Effector memory CD8-positive, alpha-beta T cell (primary cell): ENCODE results near the gene SYTL1.

Source experiments
- ATAC-seq: fragments of 150-1000 bp; cut with Tn5 transposase; replicated peaks from 2 replicates; pipeline ENCODE4 v1.10.0; 2021; ENCODE audit warnings: mild to moderate bottlenecking, moderate library complexity
- DNase-seq, 3 experiments: peaks; one replicate each; pipeline ENCODE4 v3.0.0; 2021
- H3K27ac Mint-ChIP-seq, 2 donors: one replicate each; pipeline ENCODE4 v1.8.0; 2022; ENCODE audit warnings: mild to moderate bottlenecking in 2 of 2, mixed read lengths in 2 of 2, moderate library complexity in 2 of 2
- H3K27me3 Mint-ChIP-seq, 2 donors: one replicate each; pipeline ENCODE4 v1.8.0; 2022; ENCODE audit warnings: mixed read lengths in 2 of 2
- H3K36me3 Mint-ChIP-seq: one replicate; pipeline ENCODE4 v1.8.0; 2022; ENCODE audit warnings: mild to moderate bottlenecking, moderate library complexity, mixed read lengths; ENCODE audit not compliant: insufficient read depth
- H3K4me1 Mint-ChIP-seq, 2 donors: one replicate each; pipeline ENCODE4 v1.8.0; 2022; ENCODE audit warnings: low read depth in 2 of 2, mixed read lengths in 2 of 2
- H3K4me3 Mint-ChIP-seq, 2 donors: one replicate each; pipeline ENCODE4 v1.8.0; 2022; ENCODE audit warnings: mild to moderate bottlenecking in 2 of 2, mixed read lengths in 2 of 2, moderate library complexity in 2 of 2
- H3K9me3 Mint-ChIP-seq, 2 donors: one replicate each; pipeline ENCODE4 v1.8.0; 2022; ENCODE audit warnings: mixed read lengths in 2 of 2

The SYTL1 gene

GRCh38 chr1:27357281-27358037 lies 15.6 kb downstream of the SYTL1 start:
- no peaks in the 10 kb centered on the region for H3K27me3 Mint-ChIP-seq
- ATAC-seq, result peak; percentile 54
- peak; percentile 74 to 82 (median 81) for DNase-seq
- peaks cover 24 to 50% of the 10 kb centered on the region in 2 donors for H3K4me1 Mint-ChIP-seq
- peak overlapping the region; percentile 79 to 90 for H3K27ac Mint-ChIP-seq
- no peaks in the 10 kb centered on the region for H3K9me3 Mint-ChIP-seq
- H3K36me3 Mint-ChIP-seq, result peaks cover 28% of the 10 kb centered on the region
- H3K4me3 Mint-ChIP-seq, result peak overlapping the region; percentile 77 to 82

DNA sequence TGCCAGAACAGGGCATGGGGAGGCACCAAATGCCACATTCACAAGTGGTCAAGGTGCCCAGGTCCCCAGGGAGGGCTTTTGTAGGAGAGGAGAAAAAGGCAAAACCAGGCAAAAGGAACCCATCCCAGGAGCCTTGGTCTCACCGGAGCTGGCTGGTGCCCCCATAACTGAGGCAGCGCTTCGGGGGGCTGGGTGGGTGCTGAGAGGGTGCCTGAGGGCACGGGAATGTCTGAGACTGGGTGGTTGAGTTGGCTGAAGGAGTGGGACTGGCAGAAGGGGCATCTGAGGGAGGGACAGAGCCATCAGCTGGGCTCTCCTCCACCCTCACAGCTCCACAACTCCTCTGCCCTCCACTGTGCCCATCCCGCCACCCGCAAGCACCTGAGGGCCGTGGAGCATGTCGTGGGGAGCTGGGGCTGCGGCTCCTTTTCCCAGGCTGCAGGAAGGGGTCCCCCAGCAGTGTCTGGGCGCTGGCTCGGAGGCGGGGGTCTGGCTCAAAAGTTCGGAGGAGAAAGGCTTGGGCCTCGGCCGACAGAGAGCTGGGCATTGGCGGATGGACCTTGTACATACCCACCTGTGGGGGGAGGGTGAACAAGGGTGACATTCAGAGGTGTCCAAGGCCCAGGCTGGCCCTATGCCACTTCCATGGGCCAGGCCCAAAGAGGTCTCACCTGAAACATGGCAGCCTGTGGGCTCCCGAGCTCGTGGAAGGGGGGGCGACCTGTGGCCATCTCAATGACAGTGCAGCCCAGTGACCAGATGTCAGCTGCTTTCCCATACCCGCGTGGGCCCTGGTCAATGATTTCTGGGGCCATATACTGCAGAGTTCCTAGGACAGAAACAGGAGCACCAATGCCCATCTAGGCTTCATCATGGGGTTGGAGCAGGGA lies 16.5 kb downstream of the SYTL1 start:
- H3K27me3 Mint-ChIP-seq, result no peaks in the 10 kb centered on the region
- H3K4me3 Mint-ChIP-seq, result peak overlapping the region; percentile 77 to 82
- no peak overlapping the region for H3K27ac Mint-ChIP-seq
- no peak for ATAC-seq
- DNase-seq, result no peak
- H3K9me3 Mint-ChIP-seq, result no peaks in the 10 kb centered on the region
- peaks cover 24 to 50% of the 10 kb centered on the region in 2 donors for H3K4me1 Mint-ChIP-seq
- H3K36me3 Mint-ChIP-seq, result peaks cover 28% of the 10 kb centered on the region

GRCh38 chr1:27358928-27359313 lies 17.1 kb downstream of the SYTL1 start:
- Mint-ChIP-seq H3K36me3 (peaks cover 28% of the 10 kb centered on the region), H3K9me3 (no peaks in the 10 kb centered on the region), H3K4me3 (peak overlapping the region; percentile 65 to 84), H3K4me1 (peaks cover 24 to 54% of the 10 kb centered on the region in 2 donors), H3K27ac (no peak overlapping the region), H3K27me3 (no peaks in the 10 kb centered on the region)
- ATAC-seq, result no peak
- no peak for DNase-seq

DNA sequence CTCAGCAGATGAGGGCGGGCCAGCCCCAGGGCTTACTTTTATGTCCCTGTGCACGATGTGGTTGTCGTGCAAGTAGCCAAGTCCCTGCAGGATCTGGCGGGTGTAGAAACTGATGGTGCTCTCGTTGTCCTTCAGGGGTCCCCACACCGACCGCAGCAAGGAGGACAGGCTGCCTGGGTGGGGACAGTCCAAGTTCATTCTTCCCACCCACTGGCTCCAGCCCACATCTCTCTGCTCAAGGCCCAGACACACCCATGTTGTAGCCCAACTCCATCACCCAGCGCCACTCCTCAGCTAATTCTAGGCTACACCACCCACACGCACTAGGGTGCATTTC lies 18.0 kb downstream of the SYTL1 start:
- no peak for DNase-seq
- Mint-ChIP-seq H3K4me3 (peak overlapping the region; percentile 65 to 84), H3K27me3 (no peaks in the 10 kb centered on the region), H3K9me3 (no peaks in the 10 kb centered on the region), H3K4me1 (peaks cover 24 to 61% of the 10 kb centered on the region in 2 donors), H3K36me3 (peaks cover 28% of the 10 kb centered on the region), H3K27ac (peak overlapping the region in 1 of 2 donors; percentile 74)
- ATAC-seq, result no peak

GRCh38 chr1:27360159-27361043 lies 18.6 kb downstream of the SYTL1 start:
- peak overlapping the region; percentile 65 to 84 for H3K4me3 Mint-ChIP-seq
- H3K27ac Mint-ChIP-seq, result peak overlapping the region; percentile 57 to 74
- ATAC-seq, result peak; percentile 15
- no peaks in the 10 kb centered on the region for H3K27me3 Mint-ChIP-seq
- H3K36me3 Mint-ChIP-seq, result peaks cover 24% of the 10 kb centered on the region
- H3K4me1 Mint-ChIP-seq, result peaks cover 27 to 64% of the 10 kb centered on the region in 2 donors
- H3K9me3 Mint-ChIP-seq, result no peaks in the 10 kb centered on the region
- peak in 2 of 3 experiments; percentile 44 to 45 for DNase-seq

DNA sequence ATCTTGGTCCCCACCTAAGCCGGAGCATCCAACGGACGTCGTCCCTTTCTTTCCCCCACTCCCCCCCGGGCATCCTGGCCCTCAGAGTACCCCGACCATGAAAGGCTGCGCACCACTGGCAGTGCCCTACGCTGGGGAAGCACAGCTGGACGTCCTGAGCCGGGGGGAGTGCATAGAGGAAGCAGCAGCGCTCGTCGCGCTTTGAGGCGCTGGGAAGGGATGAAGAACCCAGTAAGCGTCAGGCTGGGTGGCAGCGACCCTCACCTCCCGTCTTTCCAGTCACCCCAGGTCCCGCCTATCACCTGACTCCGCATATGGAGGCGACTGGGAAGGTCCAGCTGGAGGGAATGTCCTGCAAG lies 19.2 kb downstream of the SYTL1 start:
- H3K9me3 Mint-ChIP-seq, result no peaks in the 10 kb centered on the region
- H3K36me3 Mint-ChIP-seq, result peaks cover 25% of the 10 kb centered on the region
- H3K4me1 Mint-ChIP-seq, result peaks cover 30 to 62% of the 10 kb centered on the region in 2 donors
- no peak for ATAC-seq
- no peaks in the 10 kb centered on the region for H3K27me3 Mint-ChIP-seq
- no peak for DNase-seq
- peak overlapping the region; percentile 65 to 84 for H3K4me3 Mint-ChIP-seq
- no peak overlapping the region for H3K27ac Mint-ChIP-seq

DNA sequence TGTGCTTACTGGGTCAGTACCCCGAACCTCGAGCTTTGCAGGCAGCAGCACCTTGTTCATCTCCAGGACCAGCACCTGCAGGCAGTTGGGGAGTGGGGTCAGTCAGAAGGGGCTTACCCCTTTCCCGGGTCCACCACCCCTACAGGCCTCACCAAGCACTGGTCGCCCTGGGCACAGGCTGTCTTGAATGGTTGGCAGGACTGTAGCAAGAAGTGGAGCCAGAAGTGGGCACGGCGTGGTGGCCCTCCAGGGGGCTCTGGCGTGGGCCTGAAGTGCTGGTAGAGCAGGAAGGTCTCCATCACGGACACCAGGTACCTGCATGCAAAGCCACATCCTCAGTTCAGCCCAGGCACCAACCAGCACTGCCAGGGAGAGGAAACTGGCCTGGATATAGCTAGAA lies 19.7 kb downstream of the SYTL1 start:
- ATAC-seq (no peak), DNase-seq (no peak)
- Mint-ChIP-seq H3K9me3 (no peaks in the 10 kb centered on the region), H3K4me3 (peak overlapping the region; percentile 65 to 84), H3K27me3 (no peaks in the 10 kb centered on the region), H3K27ac (peak overlapping the region in 1 of 2 donors; percentile 41), H3K36me3 (peaks cover 25% of the 10 kb centered on the region), H3K4me1 (peaks cover 30 to 57% of the 10 kb centered on the region in 2 donors)

DNA sequence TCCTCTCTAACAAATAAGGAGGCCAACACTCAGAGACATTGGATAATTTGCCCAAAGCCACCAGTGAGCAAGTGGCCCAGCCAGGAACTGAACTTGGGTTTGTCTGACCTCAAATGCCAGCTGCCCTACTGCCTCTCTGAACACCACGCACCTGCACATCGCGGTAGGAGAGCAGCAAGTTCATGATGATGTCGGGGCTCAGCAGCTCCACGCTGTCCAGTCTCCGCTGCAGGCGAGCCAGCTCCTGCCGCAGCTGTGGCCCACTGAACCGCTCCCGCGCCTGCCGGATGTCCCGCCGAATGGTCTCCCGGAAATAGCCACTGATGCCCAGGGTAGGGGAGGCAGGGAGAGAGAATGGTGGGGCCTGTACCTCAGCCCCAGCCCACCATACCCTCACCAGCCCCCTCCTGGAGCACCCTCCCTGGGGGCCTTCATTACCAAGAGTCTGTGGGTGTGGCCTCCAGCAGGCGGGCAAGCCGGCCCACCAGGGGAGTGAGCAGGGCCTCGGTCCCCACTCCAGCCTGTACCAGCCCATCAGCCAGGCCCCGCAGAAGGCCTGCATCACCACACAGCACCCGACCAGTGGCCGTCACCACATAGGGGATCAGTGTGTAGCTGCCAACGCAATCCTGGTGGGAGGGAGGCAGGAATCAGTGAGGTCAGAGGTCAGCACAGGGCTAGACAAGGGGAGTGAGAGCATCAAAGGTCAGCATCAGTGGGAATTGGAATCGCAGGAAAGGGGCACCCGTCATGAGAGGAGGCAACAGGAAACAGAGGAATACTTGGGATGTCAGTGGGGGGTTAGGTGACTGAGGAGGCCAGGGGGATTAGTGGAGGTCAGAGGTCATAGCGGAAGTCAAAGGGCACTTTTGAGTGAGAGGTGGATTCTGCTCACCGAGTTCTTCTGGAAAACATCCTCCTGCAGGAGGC lies 22.2 kb downstream of the SYTL1 start:
- ATAC-seq (no peak), DNase-seq (no peak)
- H3K9me3 Mint-ChIP-seq, result no peaks in the 10 kb centered on the region
- H3K27ac Mint-ChIP-seq, result peak overlapping the region in 1 of 2 donors; percentile 72
- H3K27me3 Mint-ChIP-seq, result no peaks in the 10 kb centered on the region
- H3K36me3 Mint-ChIP-seq, result peaks cover 14% of the 10 kb centered on the region
- peaks cover 27 to 45% of the 10 kb centered on the region in 2 donors for H3K4me1 Mint-ChIP-seq
- H3K4me3 Mint-ChIP-seq, result peak overlapping the region; percentile 35 to 51

GRCh38 chr1:27364696-27365371 lies 23.0 kb downstream of the SYTL1 start:
- Mint-ChIP-seq H3K36me3 (peaks cover 11% of the 10 kb centered on the region), H3K27ac (peak overlapping the region; percentile 72 to 75), H3K27me3 (no peaks in the 10 kb centered on the region), H3K4me1 (peaks cover 19 to 38% of the 10 kb centered on the region in 2 donors), H3K4me3 (peak overlapping the region; percentile 90 to 91), H3K9me3 (no peaks in the 10 kb centered on the region)
- ATAC-seq (no peak), DNase-seq (no peak)

DNA sequence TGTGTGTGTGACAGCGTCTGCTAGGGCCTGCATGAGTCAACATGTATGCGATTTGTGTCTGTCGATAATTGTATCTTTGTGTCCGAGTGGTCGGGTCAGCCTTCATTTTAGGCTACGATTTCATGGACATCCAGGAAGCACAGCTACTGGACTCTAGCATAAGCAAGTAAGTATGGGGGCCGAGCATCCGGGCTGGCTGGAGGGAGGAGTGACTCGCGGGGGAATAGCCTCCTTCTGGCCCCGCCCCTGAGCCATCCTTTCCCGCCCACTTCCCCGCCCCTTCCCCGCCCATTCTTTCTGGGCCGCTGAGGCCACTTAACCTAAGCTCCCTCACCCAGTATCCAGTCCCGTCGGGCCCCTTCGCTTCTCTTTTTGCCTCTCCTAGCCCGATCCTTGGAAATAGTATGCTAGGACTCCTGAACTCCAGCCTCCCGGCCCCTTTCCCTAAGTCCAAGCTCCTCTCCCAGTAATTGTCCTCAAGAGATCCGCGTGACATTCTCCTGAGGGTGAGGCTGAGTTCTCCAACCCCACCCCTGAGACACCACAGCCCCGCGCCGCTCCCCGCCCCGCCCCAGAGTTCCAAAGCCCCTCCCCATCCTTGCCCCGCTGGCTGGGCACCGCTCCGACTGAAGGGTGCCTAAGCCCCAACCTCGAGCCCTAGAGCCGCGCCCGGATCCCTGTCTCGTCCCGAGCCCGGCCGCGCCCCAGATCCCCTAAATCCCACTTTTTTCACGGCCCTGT lies 23.7 kb downstream of the SYTL1 start:
- DNase-seq (peak; percentile 46 to 64 (median 54)), ATAC-seq (peak; percentile 67)
- H3K4me3 Mint-ChIP-seq, result peak overlapping the region; percentile 90 to 91
- peaks cover 13 to 32% of the 10 kb centered on the region in 2 donors for H3K4me1 Mint-ChIP-seq
- no peaks in the 10 kb centered on the region for H3K27me3 Mint-ChIP-seq
- peaks cover 8% of the 10 kb centered on the region for H3K36me3 Mint-ChIP-seq
- no peaks in the 10 kb centered on the region for H3K9me3 Mint-ChIP-seq
- H3K27ac Mint-ChIP-seq, result peak overlapping the region in 1 of 2 donors; percentile 75

- DNase-seq, result peak; percentile 51 to 67 (median 53)
- H3K36me3 Mint-ChIP-seq, result peaks cover 8% of the 10 kb centered on the region
- H3K4me1 Mint-ChIP-seq, result peaks cover 13 to 29% of the 10 kb centered on the region in 2 donors
- no peaks in the 10 kb centered on the region for H3K9me3 Mint-ChIP-seq
- no peaks in the 10 kb centered on the region for H3K27me3 Mint-ChIP-seq
- H3K4me3 Mint-ChIP-seq, result peak overlapping the region; percentile 90 to 91
- H3K27ac Mint-ChIP-seq, result peak overlapping the region in 1 of 2 donors; percentile 75
- ATAC-seq, result peak; percentile 69
Observed at GRCh38 chr1:27366113-27366410, 24.2 kb downstream of the SYTL1 start.
